HG03139 (cell line): ENCODE data around the gene MAGEB16.

Experiments
- ATAC-seq: cut with Tn5 transposase; IDR thresholded peaks from one replicate; pipeline ENCODE4 v1.9.1; 2021; ENCODE audit not compliant: unreplicated experiment

Gene MAGEB16

GRCh38 chrX:35798042-35798441, at the start of gene MAGEB16:
Gene MAGEB16 (plus strand): TSS chrX:35798342. CDS start chrX:35802197, 3,855 bp downstream.
- no peak for ATAC-seq

GRCh38 chrX:35773958-35774564, 24.1 kb upstream of the MAGEB16 start:
- ATAC-seq, result no peak

DNA sequence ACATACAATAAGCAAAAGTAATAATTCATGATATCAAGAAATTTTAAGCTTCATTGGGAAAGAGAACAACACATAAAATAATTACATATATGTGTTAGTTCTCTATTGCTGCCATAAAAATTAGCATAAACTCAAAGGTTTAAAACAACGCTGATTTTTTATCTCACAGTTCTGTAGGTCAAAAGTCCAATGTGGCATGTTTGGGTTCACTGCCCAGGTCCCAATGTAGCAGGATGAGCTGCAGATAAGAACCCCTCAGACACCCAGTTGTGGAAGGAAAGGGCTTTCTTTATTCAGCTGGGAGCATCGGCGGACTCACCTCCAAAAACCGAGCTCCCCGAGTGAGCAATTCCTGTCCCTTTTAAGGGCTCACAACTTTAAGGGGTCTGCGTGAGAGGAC, 13.1 kb upstream of the MAGEB16 start:
- no peak for ATAC-seq

DNA sequence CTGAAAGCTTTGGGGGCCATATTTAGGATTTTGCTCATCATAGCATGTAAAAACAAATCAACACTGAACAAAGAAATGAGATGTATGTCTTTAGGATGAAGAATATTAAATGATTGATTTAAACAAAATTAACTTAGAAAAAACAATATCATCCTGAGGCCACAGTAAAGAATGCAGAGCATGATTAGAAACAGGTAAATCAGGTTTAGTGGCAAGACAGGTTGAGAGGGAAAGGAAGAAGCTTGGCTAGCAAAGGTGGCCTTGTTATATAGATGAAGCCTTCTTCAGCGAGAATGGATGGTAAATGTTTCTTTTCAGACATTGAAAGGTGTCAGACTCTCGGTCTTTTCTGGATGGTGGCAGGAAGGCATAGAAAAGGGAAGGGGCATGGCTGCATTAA, 11.9 kb upstream of the MAGEB16 start:
- ATAC-seq, result no peak

GRCh38 chrX:35787867-35788266, 10.3 kb upstream of the MAGEB16 start:
- no peak for ATAC-seq

DNA sequence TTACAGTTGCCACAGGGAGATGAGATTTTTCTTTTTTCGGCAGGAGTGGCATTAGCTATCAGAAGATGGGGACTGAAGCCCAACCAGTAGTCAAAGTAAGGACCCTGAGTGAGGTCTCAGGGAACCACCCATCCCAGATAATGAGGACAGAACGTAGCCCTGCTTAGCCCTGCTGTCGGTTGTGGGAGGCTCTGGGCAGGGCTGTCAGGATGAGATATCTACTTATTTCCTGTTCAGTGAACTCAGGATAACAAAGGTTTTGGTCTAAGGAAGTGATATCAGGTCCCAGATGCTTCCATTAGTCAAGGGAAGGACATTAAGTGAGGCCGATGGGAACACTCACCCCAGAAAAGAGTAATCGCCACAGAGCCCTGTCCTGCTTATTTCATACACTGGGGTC, 2.3 kb downstream of the MAGEB16 start:
- no peak for ATAC-seq

DNA sequence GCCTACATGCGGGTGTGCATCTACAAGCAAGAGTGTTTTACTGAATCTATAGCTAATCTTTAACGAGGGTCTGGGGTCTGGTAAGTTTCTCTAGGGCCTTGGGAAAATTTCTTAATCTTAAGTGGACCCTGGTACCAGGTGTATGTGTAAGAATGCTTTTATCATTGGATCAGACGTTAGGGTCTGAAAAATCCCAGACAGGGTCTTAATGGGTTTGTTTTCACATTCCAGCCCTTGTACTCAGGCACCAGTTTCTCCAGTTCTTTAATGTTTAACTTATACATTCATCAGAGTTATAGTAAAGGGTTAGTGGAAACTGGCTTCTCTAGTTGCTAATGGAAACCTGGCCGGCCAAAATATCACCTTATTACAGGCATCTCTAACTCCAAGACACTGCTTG, 11.6 kb downstream of the MAGEB16 start:
- ATAC-seq, result no peak

DNA sequence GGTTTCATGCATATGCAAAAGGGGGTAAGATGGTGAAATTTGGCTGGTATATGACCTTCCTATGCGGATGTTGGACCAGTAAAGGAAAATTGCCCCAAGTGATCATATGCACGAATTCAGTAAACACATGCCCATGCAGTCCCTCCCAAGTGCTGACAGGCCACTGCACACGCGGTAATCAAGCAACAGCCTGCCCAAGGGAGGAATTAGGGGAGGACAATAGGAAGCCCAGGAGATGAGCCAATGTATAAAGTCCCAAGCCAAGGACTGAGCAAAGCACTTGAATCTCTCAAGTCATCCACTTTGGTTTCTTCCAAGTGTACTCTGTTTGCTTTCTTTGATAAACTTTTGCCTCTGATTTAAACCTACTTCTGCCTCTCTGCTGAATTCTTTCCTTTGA, 21.1 kb downstream of the MAGEB16 start:
- no peak for ATAC-seq

GRCh38 chrX:35826503-35826902, 28.4 kb downstream of the MAGEB16 start:
- no peak for ATAC-seq

GRCh38 chrX:35829501-35829900, 31.4 kb downstream of the MAGEB16 start:
- ATAC-seq, result no peak

- ATAC-seq, result no peak
These were observed 43.7 kb downstream of the MAGEB16 start for GRCh38 chrX:35841872-35842271.

DNA sequence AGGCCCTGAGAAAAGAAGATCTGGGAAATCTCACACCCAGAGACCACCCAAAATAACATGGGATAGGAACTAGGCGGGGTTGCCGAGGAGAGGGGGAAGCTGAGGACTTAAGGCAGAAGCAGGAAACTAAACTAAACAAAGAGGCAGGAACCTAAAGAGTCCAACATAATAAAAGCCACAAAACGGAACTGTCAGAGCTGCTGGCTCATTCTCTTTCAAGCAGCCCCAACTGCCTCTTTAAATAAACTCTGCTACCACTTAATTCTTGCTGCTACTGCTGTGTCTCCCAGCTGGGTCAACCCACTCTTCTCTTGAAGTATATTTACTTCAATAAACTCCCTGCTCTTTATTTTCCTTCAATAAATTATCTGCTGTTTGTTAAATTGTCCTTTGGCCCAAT, 44.5 kb downstream of the MAGEB16 start:
- ATAC-seq, result no peak

GRCh38 chrX:35847736-35848135, 49.6 kb downstream of the MAGEB16 start:
- no peak for ATAC-seq
